ENCODE measurements around the gene LMOD1.

DNA sequence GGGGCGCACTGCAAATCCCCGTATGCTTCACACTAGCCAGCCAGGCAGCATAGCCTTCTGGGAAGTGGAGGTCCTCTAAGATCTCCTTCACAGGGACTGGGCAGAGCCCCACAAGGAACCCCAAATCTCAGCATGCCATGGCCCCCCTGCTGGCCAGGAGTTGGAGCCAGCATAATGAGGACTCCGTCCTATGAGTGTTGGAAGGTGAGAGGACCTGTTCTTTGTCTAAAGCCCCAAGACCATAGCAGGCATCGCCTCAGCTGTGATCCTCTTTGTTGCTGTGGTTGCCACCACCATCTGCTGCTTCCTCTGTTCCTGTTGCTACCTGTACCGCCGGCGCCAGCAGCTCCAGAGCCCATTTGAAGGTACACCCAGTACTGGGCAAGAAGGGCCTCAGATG lies 56.1 kb downstream of the LMOD1 start:
- TF ChIP-seq GATA2 (IDR thresholded peaks at IDR 0.05; ENCODE audit: low read depth, low read length) (no peak), GATA3 (IDR thresholded peaks at IDR 0.05; ENCODE audit: low read depth, low read length) (no peak)
